Liver (tissue), 9 donors: ENCODE data around the gene MFRP. TPM values are rescaled to one million over a fixed set of nuclear protein-coding genes. Genes with fewer than 3 reads are reported as not detected.

Source experiments
- DNase-seq: peaks from one replicate; pipeline ENCODE4 v3.0.0-alpha.2; 2017; ENCODE audit warnings: low spot score
- H3K27ac ChIP-seq, 2 donors: one replicate each; pipeline ENCODE4 v1.7.0; 2013; ENCODE audit warnings: inconsistent platforms in 2 of 2, low read length in 2 of 2, control low read depth in 1 of 2, low read depth in 1 of 2, mild to moderate bottlenecking in 1 of 2
- H3K27me3 ChIP-seq, 4 donors: one replicate each; pipeline versions ENCODE4 v1.6.1 to v1.7.0; 2013; ENCODE audit warnings: low read length in 3 of 4, inconsistent platforms in 1 of 4, mild to moderate bottlenecking in 1 of 4, moderate library complexity in 1 of 4; ENCODE audit not compliant: control insufficient read depth in 4 of 4, insufficient read depth in 4 of 4
- H3K36me3 ChIP-seq, 4 donors: one replicate each; pipeline versions ENCODE4 v1.6.1 to v1.7.0; 2013; ENCODE audit warnings: low read length in 3 of 4, mild to moderate bottlenecking in 3 of 4, low read depth in 1 of 4, moderate library complexity in 1 of 4; ENCODE audit not compliant: control insufficient read depth in 4 of 4, insufficient read depth in 3 of 4
- H3K4me1 ChIP-seq, 4 donors: one replicate each; pipeline versions ENCODE4 v1.6.1 to v1.7.0; 2013; ENCODE audit warnings: low read length in 3 of 4, mild to moderate bottlenecking in 3 of 4, moderate library complexity in 1 of 4; ENCODE audit not compliant: control insufficient read depth in 4 of 4, insufficient read depth in 4 of 4
- H3K4me3 ChIP-seq, 3 donors: one replicate each; pipeline versions ENCODE4 v1.6.1 to v1.7.0; 2013; ENCODE audit warnings: low read length in 3 of 3, control low read depth in 1 of 3, low read depth in 1 of 3, mild to moderate bottlenecking in 1 of 3
- H3K9ac ChIP-seq, 2 donors: one replicate each; pipeline ENCODE4 v1.7.0; 2013; ENCODE audit warnings: low read length in 2 of 2, mild to moderate bottlenecking in 2 of 2, moderate library complexity in 2 of 2, control low read depth in 1 of 2, low read depth in 1 of 2
- H3K9me3 ChIP-seq, 4 donors: one replicate each; pipeline versions ENCODE4 v1.6.1 to v1.7.0; 2013; ENCODE audit warnings: low read length in 3 of 4; ENCODE audit not compliant: control insufficient read depth in 4 of 4
- GABPA ChIP-seq, 2 donors: IDR thresholded peaks in 1 of 2; conservative IDR thresholded peaks in 1 of 2; 2 replicates each; pipeline ENCODE4 v1.6.1; 2016; ENCODE audit warnings: antibody characterized with exemption in 2 of 2, mild to moderate bottlenecking in 1 of 2, moderate library complexity in 1 of 2
- RXRA ChIP-seq, 2 donors: IDR thresholded peaks; 2 replicates each; pipeline ENCODE4 v1.6.1; 2017 to 2018; ENCODE audit warnings: antibody characterized with exemption in 2 of 2, mild to moderate bottlenecking in 1 of 2
- TAF1 ChIP-seq: conservative IDR thresholded peaks from 2 replicates; pipeline ENCODE4 v1.6.1; 2016; ENCODE audit warnings: antibody characterized with exemption, mild to moderate bottlenecking
- WGBS: extraction: QIAGEN DNeasy Blood & Tissue Kit; methylation state at CpG from one replicate; pipeline ENCODE4 v1.1.7; 2013; 5-methylcytosine and 5-hydroxymethylcytosine counted together
- polyA plus RNA-seq, 2 donors: library from polyadenylated mRNA; stranded (reverse) in 1 of 2; unstranded in 1 of 2; fragments of 200-250 nt in 1 of 2; fragments of >200 nt in 1 of 2; fragmentation: Nextera tagmentation in 1 of 2; extraction: Ambion mirVana in 1 of 2; gene quantifications; one replicate each; pipeline versions ENCODE4 v1.2.1 to v1.2.3, GENCODE V29; 2013 to 2015
- total RNA-seq, 2 donors: library from RNA; depleted of rRNA; stranded (reverse); fragments of >200 nt; gene quantifications; one replicate each; pipeline ENCODE4 v1.2.3, GENCODE V29; 2014
- TF ChIP-seq, protein P1 (sequence below): IDR thresholded peaks from 2 replicates; pipeline ENCODE4 v1.6.1; 2016; ENCODE audit warnings: antibody characterized with exemption
- TF ChIP-seq, protein P2 (sequence below): fragments of 150-350 bp; IDR thresholded peaks from 2 replicates; pipeline ENCODE4 v1.5.1; 2017; ENCODE audit warnings: improper control_type of control experiment, low read depth, low read length; ENCODE audit not compliant: missing input control
- TF ChIP-seq, protein P3 (sequence below): IDR thresholded peaks from 2 replicates; pipeline ENCODE4 v1.6.1; 2016; ENCODE audit warnings: antibody characterized with exemption, mild to moderate bottlenecking
- donor health status: healthy.
- donor health status: healthy.
- donor health status: healthy.
- donor health status: healthy.
- donor health status: healthy.

MFRP gene
- total and polyA plus RNA-seq, 4 donors, result not detected

GRCh38 chr11:119347242-119347641, 737 bp upstream of the MFRP start:
- H3K36me3 ChIP-seq, result no peaks in the 10 kb centered on the region
- no peaks in the 10 kb centered on the region for H3K4me1 ChIP-seq
- DNase-seq, result no peak
- H3K9me3 ChIP-seq, result no peaks in the 10 kb centered on the region
- H3K27ac ChIP-seq, result no peak overlapping the region
- no peaks in the 10 kb centered on the region for H3K27me3 ChIP-seq
- H3K9ac ChIP-seq, result no peak overlapping the region
- TF ChIP-seq, protein P1, sequence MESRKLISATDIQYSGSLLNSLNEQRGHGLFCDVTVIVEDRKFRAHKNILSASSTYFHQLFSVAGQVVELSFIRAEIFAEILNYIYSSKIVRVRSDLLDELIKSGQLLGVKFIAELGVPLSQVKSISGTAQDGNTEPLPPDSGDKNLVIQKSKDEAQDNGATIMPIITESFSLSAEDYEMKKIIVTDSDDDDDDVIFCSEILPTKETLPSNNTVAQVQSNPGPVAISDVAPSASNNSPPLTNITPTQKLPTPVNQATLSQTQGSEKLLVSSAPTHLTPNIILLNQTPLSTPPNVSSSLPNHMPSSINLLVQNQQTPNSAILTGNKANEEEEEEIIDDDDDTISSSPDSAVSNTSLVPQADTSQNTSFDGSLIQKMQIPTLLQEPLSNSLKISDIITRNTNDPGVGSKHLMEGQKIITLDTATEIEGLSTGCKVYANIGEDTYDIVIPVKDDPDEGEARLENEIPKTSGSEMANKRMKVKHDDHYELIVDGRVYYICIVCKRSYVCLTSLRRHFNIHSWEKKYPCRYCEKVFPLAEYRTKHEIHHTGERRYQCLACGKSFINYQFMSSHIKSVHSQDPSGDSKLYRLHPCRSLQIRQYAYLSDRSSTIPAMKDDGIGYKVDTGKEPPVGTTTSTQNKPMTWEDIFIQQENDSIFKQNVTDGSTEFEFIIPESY, result no peak
- TF ChIP-seq TAF1, result no peak
- TF ChIP-seq GABPA (IDR thresholded peaks at IDR 0.05 in 1 of 2, conservative IDR thresholded peaks at IDR 0.05 in 1 of 2), result no peak
- 74% methylated on average over 2 of the region's 2 CpGs for WGBS
- no peak overlapping the region for H3K4me3 ChIP-seq

- H3K27ac ChIP-seq, result no peak overlapping the region
- H3K4me3 ChIP-seq, result no peak overlapping the region
- H3K4me1 ChIP-seq, result peaks cover 0 to 6% (median 0%) of the 10 kb centered on the region in 4 donors
- no peaks in the 10 kb centered on the region for H3K9me3 ChIP-seq
- H3K9ac ChIP-seq, result no peak overlapping the region
- TF ChIP-seq GABPA (IDR thresholded peaks at IDR 0.05 in 1 of 2, conservative IDR thresholded peaks at IDR 0.05 in 1 of 2), result no peak
- TF ChIP-seq RXRA (IDR thresholded peaks at IDR 0.05), result no peak
- no peaks in the 10 kb centered on the region for H3K36me3 ChIP-seq
- no peaks in the 10 kb centered on the region for H3K27me3 ChIP-seq
- DNase-seq, result no peak
- 87% methylated on average over 12 of the region's 12 CpGs for WGBS
Observed at GRCh38 chr11:119345685-119346084, 820 bp downstream of the MFRP start.

- H3K9ac ChIP-seq, result no peak overlapping the region
- DNase-seq, result no peak
- TF ChIP-seq, protein P2, sequence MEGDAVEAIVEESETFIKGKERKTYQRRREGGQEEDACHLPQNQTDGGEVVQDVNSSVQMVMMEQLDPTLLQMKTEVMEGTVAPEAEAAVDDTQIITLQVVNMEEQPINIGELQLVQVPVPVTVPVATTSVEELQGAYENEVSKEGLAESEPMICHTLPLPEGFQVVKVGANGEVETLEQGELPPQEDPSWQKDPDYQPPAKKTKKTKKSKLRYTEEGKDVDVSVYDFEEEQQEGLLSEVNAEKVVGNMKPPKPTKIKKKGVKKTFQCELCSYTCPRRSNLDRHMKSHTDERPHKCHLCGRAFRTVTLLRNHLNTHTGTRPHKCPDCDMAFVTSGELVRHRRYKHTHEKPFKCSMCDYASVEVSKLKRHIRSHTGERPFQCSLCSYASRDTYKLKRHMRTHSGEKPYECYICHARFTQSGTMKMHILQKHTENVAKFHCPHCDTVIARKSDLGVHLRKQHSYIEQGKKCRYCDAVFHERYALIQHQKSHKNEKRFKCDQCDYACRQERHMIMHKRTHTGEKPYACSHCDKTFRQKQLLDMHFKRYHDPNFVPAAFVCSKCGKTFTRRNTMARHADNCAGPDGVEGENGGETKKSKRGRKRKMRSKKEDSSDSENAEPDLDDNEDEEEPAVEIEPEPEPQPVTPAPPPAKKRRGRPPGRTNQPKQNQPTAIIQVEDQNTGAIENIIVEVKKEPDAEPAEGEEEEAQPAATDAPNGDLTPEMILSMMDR, result no peak
- TF ChIP-seq, protein P3, sequence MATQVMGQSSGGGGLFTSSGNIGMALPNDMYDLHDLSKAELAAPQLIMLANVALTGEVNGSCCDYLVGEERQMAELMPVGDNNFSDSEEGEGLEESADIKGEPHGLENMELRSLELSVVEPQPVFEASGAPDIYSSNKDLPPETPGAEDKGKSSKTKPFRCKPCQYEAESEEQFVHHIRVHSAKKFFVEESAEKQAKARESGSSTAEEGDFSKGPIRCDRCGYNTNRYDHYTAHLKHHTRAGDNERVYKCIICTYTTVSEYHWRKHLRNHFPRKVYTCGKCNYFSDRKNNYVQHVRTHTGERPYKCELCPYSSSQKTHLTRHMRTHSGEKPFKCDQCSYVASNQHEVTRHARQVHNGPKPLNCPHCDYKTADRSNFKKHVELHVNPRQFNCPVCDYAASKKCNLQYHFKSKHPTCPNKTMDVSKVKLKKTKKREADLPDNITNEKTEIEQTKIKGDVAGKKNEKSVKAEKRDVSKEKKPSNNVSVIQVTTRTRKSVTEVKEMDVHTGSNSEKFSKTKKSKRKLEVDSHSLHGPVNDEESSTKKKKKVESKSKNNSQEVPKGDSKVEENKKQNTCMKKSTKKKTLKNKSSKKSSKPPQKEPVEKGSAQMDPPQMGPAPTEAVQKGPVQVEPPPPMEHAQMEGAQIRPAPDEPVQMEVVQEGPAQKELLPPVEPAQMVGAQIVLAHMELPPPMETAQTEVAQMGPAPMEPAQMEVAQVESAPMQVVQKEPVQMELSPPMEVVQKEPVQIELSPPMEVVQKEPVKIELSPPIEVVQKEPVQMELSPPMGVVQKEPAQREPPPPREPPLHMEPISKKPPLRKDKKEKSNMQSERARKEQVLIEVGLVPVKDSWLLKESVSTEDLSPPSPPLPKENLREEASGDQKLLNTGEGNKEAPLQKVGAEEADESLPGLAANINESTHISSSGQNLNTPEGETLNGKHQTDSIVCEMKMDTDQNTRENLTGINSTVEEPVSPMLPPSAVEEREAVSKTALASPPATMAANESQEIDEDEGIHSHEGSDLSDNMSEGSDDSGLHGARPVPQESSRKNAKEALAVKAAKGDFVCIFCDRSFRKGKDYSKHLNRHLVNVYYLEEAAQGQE, result no peak
- H3K4me3 ChIP-seq, result no peak overlapping the region
- H3K27ac ChIP-seq, result no peak overlapping the region
- H3K36me3 ChIP-seq, result no peaks in the 10 kb centered on the region
- H3K9me3 ChIP-seq, result no peaks in the 10 kb centered on the region
- no peaks in the 10 kb centered on the region for H3K27me3 ChIP-seq
- 84% methylated on average over 14 of the region's 14 CpGs for WGBS
- H3K4me1 ChIP-seq, result peaks cover 0 to 10% (median 8%) of the 10 kb centered on the region in 4 donors
Observed at GRCh38 chr11:119344291-119345010, 2.1 kb downstream of the MFRP start.
